HEK293 (cell line): ENCODE results near the gene LTC4S.

ENCODE experiments used
- CTCF ChIA-PET: fragments of 350-600 bp; formaldehyde crosslinking; extraction: SDS; loops from one replicate; lab custom pipeline; 2021; ENCODE audit warnings: antibody characterized with exemption; lab: Yijun Ruan, JAX
- POLR2A ChIA-PET: fragments of 300-600 bp; formaldehyde crosslinking; extraction: SDS; loops from one replicate; lab custom pipeline; 2020; ENCODE audit warnings: antibody characterized with exemption, inconsistent platforms; lab: Yijun Ruan, JAX
- H3K27ac ChIP-seq: fragments of 200-500 bp; sonication (Bioruptor generic); 2 replicates; pipeline ENCODE4 v1.5.1; 2014; ENCODE audit warnings: low read depth, low read length, control low read depth, inconsistent platforms; ENCODE audit errors: extremely low read depth
- H3K36me3 ChIP-seq, 2 experiments: fragments of 200-500 bp in 1 of 2; sonication (Bioruptor generic) in 1 of 2; 1 replicate in 1 of 2; 2 replicates in 1 of 2; pipeline ENCODE4 v1.5.1; 2014 to 2017; ENCODE audit warnings: inconsistent platforms in 2 of 2, low read length in 2 of 2; ENCODE audit not compliant: control insufficient read depth in 2 of 2, insufficient read depth in 1 of 2
- H3K4me1 ChIP-seq: fragments of 200-500 bp; sonication (Bioruptor generic); 2 replicates; pipeline ENCODE4 v1.5.1; 2014; ENCODE audit warnings: mild to moderate bottlenecking, low read length, inconsistent platforms; ENCODE audit not compliant: control insufficient read depth, insufficient read depth
- H3K4me3 ChIP-seq: 2 replicates; pipeline ENCODE4 v1.5.1; 2011; ENCODE audit warnings: low read depth, mild to moderate bottlenecking, control low read depth, low read length, moderate library complexity
- H3K9me3 ChIP-seq: fragments of 200-500 bp; sonication (Bioruptor generic); 2 replicates; pipeline ENCODE4 v1.5.1; 2014; ENCODE audit warnings: low read depth, low read length, inconsistent platforms; ENCODE audit not compliant: control insufficient read depth, insufficient read depth
- FEZF1 ChIP-seq: fragments of 450-650 bp; formaldehyde crosslinking; IDR thresholded peaks from 2 replicates; pipeline ENCODE4 v1.5.1; 2016; ENCODE audit warnings: missing biosample characterization, missing genetic modification characterization
- GLI2 ChIP-seq: fragments of 450-650 bp; formaldehyde crosslinking; IDR thresholded peaks from 2 replicates; pipeline ENCODE4; 2017; ENCODE audit warnings: missing biosample characterization, missing genetic modification characterization, low read depth, borderline replicate concordance
- KLF7 ChIP-seq: fragments of 450-650 bp; formaldehyde crosslinking; IDR thresholded peaks from 2 replicates; pipeline ENCODE4 v1.5.1; 2016; ENCODE audit warnings: missing biosample characterization, missing genetic modification characterization, borderline replicate concordance
- ZBTB20 ChIP-seq: fragments of 450-650 bp; formaldehyde crosslinking; IDR thresholded peaks from 2 replicates; pipeline ENCODE4 v1.5.1; 2016; ENCODE audit warnings: missing biosample characterization, missing genetic modification characterization
- ZBTB49 ChIP-seq: fragments of 450-650 bp; formaldehyde crosslinking; IDR thresholded peaks from 2 replicates; pipeline ENCODE4 v1.5.1; 2016; ENCODE audit warnings: missing biosample characterization, missing genetic modification characterization, low read depth
- ZBTB6 ChIP-seq: fragments of 450-650 bp; formaldehyde crosslinking; IDR thresholded peaks from 2 replicates; pipeline ENCODE4 v1.5.1; 2017; ENCODE audit warnings: missing biosample characterization, missing genetic modification characterization
- ZEB2 ChIP-seq: fragments of 450-650 bp; formaldehyde crosslinking; IDR thresholded peaks from 2 replicates; pipeline ENCODE4 v1.5.1; 2016; ENCODE audit warnings: missing biosample characterization, missing genetic modification characterization
- ZFP41 ChIP-seq: fragments of 450-650 bp; formaldehyde crosslinking; IDR thresholded peaks from 2 replicates; pipeline ENCODE4 v1.5.1; 2016; ENCODE audit warnings: missing biosample characterization, missing genetic modification characterization, borderline replicate concordance
- ZNF121 ChIP-seq: fragments of 450-650 bp; formaldehyde crosslinking; IDR thresholded peaks from 2 replicates; pipeline ENCODE4 v1.5.1; 2016; ENCODE audit warnings: missing biosample characterization, missing genetic modification characterization
- ZNF138 ChIP-seq: fragments of 450-650 bp; formaldehyde crosslinking; IDR thresholded peaks from 2 replicates; pipeline ENCODE4 v1.5.1; 2016; ENCODE audit warnings: missing biosample characterization, missing genetic modification characterization, borderline replicate concordance
- ZNF211 ChIP-seq: fragments of 450-650 bp; formaldehyde crosslinking; IDR thresholded peaks from 2 replicates; pipeline ENCODE4 v1.5.1; 2016; ENCODE audit warnings: low read depth, missing biosample characterization, missing genetic modification characterization
- ZNF366 ChIP-seq: fragments of 450-650 bp; formaldehyde crosslinking; conservative IDR thresholded peaks from 2 replicates; pipeline ENCODE4 v1.5.1; 2016; ENCODE audit warnings: missing biosample characterization, missing genetic modification characterization
- ZNF426 ChIP-seq: fragments of 450-650 bp; formaldehyde crosslinking; IDR thresholded peaks from 2 replicates; pipeline ENCODE4 v1.5.1; 2017; ENCODE audit warnings: missing biosample characterization, missing genetic modification characterization, mild to moderate bottlenecking, inconsistent platforms, moderate library complexity
- ZNF48 ChIP-seq: fragments of 450-650 bp; formaldehyde crosslinking; IDR thresholded peaks from 2 replicates; pipeline ENCODE4 v1.5.1; 2016; ENCODE audit warnings: missing biosample characterization, missing genetic modification characterization
- ZNF521 ChIP-seq: fragments of 450-650 bp; formaldehyde crosslinking; IDR thresholded peaks from 2 replicates; pipeline ENCODE4 v1.5.1; 2017; ENCODE audit warnings: missing biosample characterization, mild to moderate bottlenecking, missing genetic modification characterization
- ZNF626 ChIP-seq: fragments of 450-650 bp; sonication (Bioruptor Pico); formaldehyde crosslinking; IDR thresholded peaks from 2 replicates; pipeline ENCODE4 v1.5.1; 2018; ENCODE audit warnings: missing biosample characterization, missing genetic modification characterization, inconsistent platforms
- ZNF837 ChIP-seq: fragments of 450-650 bp; formaldehyde crosslinking; IDR thresholded peaks from 2 replicates; pipeline ENCODE4 v1.5.1; 2016; ENCODE audit warnings: missing biosample characterization, missing genetic modification characterization
- ZXDB ChIP-seq: fragments of 450-650 bp; formaldehyde crosslinking; IDR thresholded peaks from 2 replicates; pipeline ENCODE4 v1.5.1; 2016; ENCODE audit warnings: missing biosample characterization, missing genetic modification characterization
- TF ChIP-seq, protein P1 (sequence below): fragments of 450-650 bp; formaldehyde crosslinking; IDR thresholded peaks from 2 replicates; pipeline ENCODE4 v1.5.1; 2016; ENCODE audit warnings: missing biosample characterization, missing genetic modification characterization
- TF ChIP-seq, protein P2 (sequence below): fragments of 450-650 bp; formaldehyde crosslinking; IDR thresholded peaks from 2 replicates; pipeline ENCODE4 v1.5.1; 2016; ENCODE audit warnings: missing biosample characterization, missing genetic modification characterization
- TF ChIP-seq, protein P3 (sequence below): fragments of 450-650 bp; formaldehyde crosslinking; IDR thresholded peaks from 2 replicates; pipeline ENCODE4 v1.5.1; 2016; ENCODE audit warnings: missing biosample characterization, missing genetic modification characterization, borderline replicate concordance

Gene LTC4S

GRCh38 chr5:179804555-179804947, 10.8 kb downstream of the LTC4S start (continued):
- TF ChIP-seq, protein P1, sequence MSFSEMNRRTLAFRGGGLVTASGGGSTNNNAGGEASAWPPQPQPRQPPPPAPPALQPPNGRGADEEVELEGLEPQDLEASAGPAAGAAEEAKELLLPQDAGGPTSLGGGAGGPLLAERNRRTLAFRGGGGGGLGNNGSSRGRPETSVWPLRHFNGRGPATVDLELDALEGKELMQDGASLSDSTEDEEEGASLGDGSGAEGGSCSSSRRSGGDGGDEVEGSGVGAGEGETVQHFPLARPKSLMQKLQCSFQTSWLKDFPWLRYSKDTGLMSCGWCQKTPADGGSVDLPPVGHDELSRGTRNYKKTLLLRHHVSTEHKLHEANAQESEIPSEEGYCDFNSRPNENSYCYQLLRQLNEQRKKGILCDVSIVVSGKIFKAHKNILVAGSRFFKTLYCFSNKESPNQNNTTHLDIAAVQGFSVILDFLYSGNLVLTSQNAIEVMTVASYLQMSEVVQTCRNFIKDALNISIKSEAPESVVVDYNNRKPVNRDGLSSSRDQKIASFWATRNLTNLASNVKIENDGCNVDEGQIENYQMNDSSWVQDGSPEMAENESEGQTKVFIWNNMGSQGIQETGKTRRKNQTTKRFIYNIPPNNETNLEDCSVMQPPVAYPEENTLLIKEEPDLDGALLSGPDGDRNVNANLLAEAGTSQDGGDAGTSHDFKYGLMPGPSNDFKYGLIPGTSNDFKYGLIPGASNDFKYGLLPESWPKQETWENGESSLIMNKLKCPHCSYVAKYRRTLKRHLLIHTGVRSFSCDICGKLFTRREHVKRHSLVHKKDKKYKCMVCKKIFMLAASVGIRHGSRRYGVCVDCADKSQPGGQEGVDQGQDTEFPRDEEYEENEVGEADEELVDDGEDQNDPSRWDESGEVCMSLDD (tag by site-specific recombination), result no peak

GRCh38 chr5:179805070-179805528, 11.3 kb downstream of the LTC4S start:
- POLR2A ChIA-PET, result interaction anchor here (0.9 to 1.3 kb wide), 4 partner anchors 8 to 53 kb away, joined by 3 to 6 read pairs (median 4); partner anchors contain the start of gene SQSTM1
- Histone ChIP-seq H3K4me1 (peaks cover 22% of the 10 kb centered on the region), H3K27ac (peak overlapping the region; percentile 89; the same call in 1 of the 2 replicates)
- TF ChIP-seq ZEB2 (tag by site-specific recombination), result no peak; the same call in 1 of the 2 replicates
- no peak for TF ChIP-seq ZNF211 (tag by site-specific recombination)
- no peak for TF ChIP-seq KLF7 (tag by site-specific recombination)
- no peak for TF ChIP-seq ZNF626 (tag by site-specific recombination)
- no peak for TF ChIP-seq GLI2 (tag by site-specific recombination)
- TF ChIP-seq, protein P2, sequence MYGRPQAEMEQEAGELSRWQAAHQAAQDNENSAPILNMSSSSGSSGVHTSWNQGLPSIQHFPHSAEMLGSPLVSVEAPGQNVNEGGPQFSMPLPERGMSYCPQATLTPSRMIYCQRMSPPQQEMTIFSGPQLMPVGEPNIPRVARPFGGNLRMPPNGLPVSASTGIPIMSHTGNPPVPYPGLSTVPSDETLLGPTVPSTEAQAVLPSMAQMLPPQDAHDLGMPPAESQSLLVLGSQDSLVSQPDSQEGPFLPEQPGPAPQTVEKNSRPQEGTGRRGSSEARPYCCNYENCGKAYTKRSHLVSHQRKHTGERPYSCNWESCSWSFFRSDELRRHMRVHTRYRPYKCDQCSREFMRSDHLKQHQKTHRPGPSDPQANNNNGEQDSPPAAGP (tag by site-specific recombination), result 0 out of 2 replicates have a peak, but pooled peaks have one; percentile 15
- TF ChIP-seq, protein P3, sequence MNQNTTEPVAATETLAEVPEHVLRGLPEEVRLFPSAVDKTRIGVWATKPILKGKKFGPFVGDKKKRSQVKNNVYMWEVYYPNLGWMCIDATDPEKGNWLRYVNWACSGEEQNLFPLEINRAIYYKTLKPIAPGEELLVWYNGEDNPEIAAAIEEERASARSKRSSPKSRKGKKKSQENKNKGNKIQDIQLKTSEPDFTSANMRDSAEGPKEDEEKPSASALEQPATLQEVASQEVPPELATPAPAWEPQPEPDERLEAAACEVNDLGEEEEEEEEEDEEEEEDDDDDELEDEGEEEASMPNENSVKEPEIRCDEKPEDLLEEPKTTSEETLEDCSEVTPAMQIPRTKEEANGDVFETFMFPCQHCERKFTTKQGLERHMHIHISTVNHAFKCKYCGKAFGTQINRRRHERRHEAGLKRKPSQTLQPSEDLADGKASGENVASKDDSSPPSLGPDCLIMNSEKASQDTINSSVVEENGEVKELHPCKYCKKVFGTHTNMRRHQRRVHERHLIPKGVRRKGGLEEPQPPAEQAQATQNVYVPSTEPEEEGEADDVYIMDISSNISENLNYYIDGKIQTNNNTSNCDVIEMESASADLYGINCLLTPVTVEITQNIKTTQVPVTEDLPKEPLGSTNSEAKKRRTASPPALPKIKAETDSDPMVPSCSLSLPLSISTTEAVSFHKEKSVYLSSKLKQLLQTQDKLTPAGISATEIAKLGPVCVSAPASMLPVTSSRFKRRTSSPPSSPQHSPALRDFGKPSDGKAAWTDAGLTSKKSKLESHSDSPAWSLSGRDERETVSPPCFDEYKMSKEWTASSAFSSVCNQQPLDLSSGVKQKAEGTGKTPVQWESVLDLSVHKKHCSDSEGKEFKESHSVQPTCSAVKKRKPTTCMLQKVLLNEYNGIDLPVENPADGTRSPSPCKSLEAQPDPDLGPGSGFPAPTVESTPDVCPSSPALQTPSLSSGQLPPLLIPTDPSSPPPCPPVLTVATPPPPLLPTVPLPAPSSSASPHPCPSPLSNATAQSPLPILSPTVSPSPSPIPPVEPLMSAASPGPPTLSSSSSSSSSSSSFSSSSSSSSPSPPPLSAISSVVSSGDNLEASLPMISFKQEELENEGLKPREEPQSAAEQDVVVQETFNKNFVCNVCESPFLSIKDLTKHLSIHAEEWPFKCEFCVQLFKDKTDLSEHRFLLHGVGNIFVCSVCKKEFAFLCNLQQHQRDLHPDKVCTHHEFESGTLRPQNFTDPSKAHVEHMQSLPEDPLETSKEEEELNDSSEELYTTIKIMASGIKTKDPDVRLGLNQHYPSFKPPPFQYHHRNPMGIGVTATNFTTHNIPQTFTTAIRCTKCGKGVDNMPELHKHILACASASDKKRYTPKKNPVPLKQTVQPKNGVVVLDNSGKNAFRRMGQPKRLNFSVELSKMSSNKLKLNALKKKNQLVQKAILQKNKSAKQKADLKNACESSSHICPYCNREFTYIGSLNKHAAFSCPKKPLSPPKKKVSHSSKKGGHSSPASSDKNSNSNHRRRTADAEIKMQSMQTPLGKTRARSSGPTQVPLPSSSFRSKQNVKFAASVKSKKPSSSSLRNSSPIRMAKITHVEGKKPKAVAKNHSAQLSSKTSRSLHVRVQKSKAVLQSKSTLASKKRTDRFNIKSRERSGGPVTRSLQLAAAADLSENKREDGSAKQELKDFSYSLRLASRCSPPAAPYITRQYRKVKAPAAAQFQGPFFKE (tag by site-specific recombination), result no peak
- TF ChIP-seq ZNF121, result no peak
- no peak for TF ChIP-seq ZNF48
- no peak for TF ChIP-seq ZXDB (tag by site-specific recombination)
- TF ChIP-seq ZNF837 (tag by site-specific recombination), result no peak
- no peak for TF ChIP-seq FEZF1 (tag by site-specific recombination)
- no peak for TF ChIP-seq ZNF426 (tag by site-specific recombination)
- TF ChIP-seq ZFP41 (tag by site-specific recombination), result no peak
- no peak for TF ChIP-seq ZBTB49 (tag by site-specific recombination)
- no peak for TF ChIP-seq ZNF366 (tag by site-specific recombination)
- peak; percentile 55; the same call in 1 of the 2 replicates for TF ChIP-seq ZBTB6
- TF ChIP-seq ZNF521, result no peak
- no peak; the same call in 1 of the 2 replicates for TF ChIP-seq ZBTB20 (tag by site-specific recombination)
- TF ChIP-seq ZNF138 (tag by site-specific recombination), result no peak

More at GRCh38 chr5:179805070-179805528, 11.3 kb downstream of the LTC4S start:
- CTCF ChIA-PET, result interaction anchor here (0.6 kb wide), 1 partner anchor 22 kb away, joined by 3 read pairs; no protein-coding TSS in a partner anchor
- Histone ChIP-seq H3K36me3 (peaks cover 0 to 29% of the 10 kb centered on the region in 2 experiments; a peak in 2 of 3 replicates), H3K9me3 (no peaks in the 10 kb centered on the region), H3K4me3 (peak overlapping the region; percentile 76)
